HFFc6 (cell line): Measurements from ENCODE around the gene N4BP3. TPM values are rescaled to one million over a fixed set of nuclear protein-coding genes. Genes with fewer than 3 reads are reported as not detected.
A peak's percentile ranks its signal among the peaks of the same experiment; 100 is the strongest.

Experiments used
- DNase-seq: peaks from one replicate; pipeline ENCODE4 v3.0.0-alpha.2; 2018
- H3K27ac Mint-ChIP-seq: 2 replicates; pipeline ENCODE4 v1.8.0; 2020; ENCODE audit warnings: mild to moderate bottlenecking, mixed read lengths
- H3K27me3 Mint-ChIP-seq: 2 replicates; pipeline ENCODE4 v1.8.0; 2021; ENCODE audit warnings: mild to moderate bottlenecking, moderate library complexity, mixed read lengths; ENCODE audit not compliant: insufficient read depth
- H3K36me3 Mint-ChIP-seq: 2 replicates; pipeline ENCODE4 v1.8.0; 2021; ENCODE audit warnings: low read depth, mixed read lengths
- H3K4me1 Mint-ChIP-seq: 2 replicates; pipeline ENCODE4 v1.8.0; 2020; ENCODE audit warnings: low read depth, mixed read lengths
- H3K4me3 Mint-ChIP-seq: 2 replicates; pipeline ENCODE4 v1.8.0; 2020; ENCODE audit warnings: mild to moderate bottlenecking, moderate library complexity, mixed read lengths
- H3K9me3 Mint-ChIP-seq: 2 replicates; pipeline ENCODE4 v1.8.0; 2020; ENCODE audit warnings: mild to moderate bottlenecking, mixed read lengths
- long read RNA-seq: library from polyadenylated mRNA; unstranded; transcript quantifications from one replicate; pipeline ENCODE4 v2.0.0, GENCODE V29; 2019
- total RNA-seq, 6 experiments: library from RNA; stranded (reverse); fragmentation: NEBNext Ultra II Directional; extraction: Animal tissue kit (Norgen Biotek cat#: 25700); gene quantifications; 2 replicates in 1 of 6; 3 replicates in 5 of 6; pipeline ENCODE4 v1.2.3, GENCODE V29; 2021
- TF ChIP-seq, protein P1 (sequence below): fragments of 200-600 bp; sonication (generic); IDR thresholded peaks from 2 replicates; pipeline ENCODE4 v1.5.0; 2021; ENCODE audit warnings: antibody characterized with exemption, mild to moderate bottlenecking

Gene N4BP3
- under 1 TPM in 3 of 6 experiments, not detected in 3; 0.03 to 0.05 (median 0.05) TPM for total RNA-seq
- long read RNA-seq, result 0 reads

GRCh38 chr5:178113141-178113787 lies at the start of gene N4BP3:
N4BP3 (plus strand) TSS chr5:178113532; CDS start chr5:178119584, 6,052 bp downstream.
- TF ChIP-seq, protein P1, sequence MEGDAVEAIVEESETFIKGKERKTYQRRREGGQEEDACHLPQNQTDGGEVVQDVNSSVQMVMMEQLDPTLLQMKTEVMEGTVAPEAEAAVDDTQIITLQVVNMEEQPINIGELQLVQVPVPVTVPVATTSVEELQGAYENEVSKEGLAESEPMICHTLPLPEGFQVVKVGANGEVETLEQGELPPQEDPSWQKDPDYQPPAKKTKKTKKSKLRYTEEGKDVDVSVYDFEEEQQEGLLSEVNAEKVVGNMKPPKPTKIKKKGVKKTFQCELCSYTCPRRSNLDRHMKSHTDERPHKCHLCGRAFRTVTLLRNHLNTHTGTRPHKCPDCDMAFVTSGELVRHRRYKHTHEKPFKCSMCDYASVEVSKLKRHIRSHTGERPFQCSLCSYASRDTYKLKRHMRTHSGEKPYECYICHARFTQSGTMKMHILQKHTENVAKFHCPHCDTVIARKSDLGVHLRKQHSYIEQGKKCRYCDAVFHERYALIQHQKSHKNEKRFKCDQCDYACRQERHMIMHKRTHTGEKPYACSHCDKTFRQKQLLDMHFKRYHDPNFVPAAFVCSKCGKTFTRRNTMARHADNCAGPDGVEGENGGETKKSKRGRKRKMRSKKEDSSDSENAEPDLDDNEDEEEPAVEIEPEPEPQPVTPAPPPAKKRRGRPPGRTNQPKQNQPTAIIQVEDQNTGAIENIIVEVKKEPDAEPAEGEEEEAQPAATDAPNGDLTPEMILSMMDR, result no peak
- DNase-seq, result no peak
- no peaks in the 10 kb centered on the region; the same call in 1 of the 2 replicates for H3K36me3 Mint-ChIP-seq
- H3K27me3 Mint-ChIP-seq, result peaks cover 33% of the 10 kb centered on the region
- H3K27ac Mint-ChIP-seq, result no peak within 1 kb of the TSS
- H3K9me3 Mint-ChIP-seq, result peaks cover 5% of the 10 kb centered on the region; the same call in 1 of the 2 replicates
- no peaks in the 10 kb centered on the region for H3K4me1 Mint-ChIP-seq
- peak within 1 kb of the TSS; percentile 65 for H3K4me3 Mint-ChIP-seq

DNA sequence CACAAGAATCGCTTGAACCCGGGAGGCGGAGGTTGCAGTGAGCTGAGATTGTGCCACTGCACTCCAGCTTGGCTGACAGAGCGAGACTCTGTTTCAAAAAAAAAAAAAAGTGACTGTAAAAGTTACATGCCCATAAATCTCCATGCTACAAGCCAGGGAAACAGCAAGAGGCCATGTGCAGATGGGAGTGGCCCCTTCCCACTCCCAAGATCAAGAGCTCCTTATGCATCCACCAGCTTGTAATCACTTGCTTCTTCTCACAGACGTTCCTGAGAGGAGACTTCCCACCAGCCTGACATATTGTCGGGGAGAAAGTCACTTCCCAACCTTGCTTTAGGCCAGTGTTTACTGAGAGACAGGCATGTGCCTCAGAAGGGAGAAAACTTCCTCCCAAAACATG lies 45.6 kb upstream of the N4BP3 start:
- no peak for DNase-seq
- H3K9me3 Mint-ChIP-seq, result no peaks in the 10 kb centered on the region
- no peaks in the 10 kb centered on the region for H3K36me3 Mint-ChIP-seq
- TF ChIP-seq, protein P1, result no peak
- H3K27me3 Mint-ChIP-seq, result peaks cover 35% of the 10 kb centered on the region
- H3K4me3 Mint-ChIP-seq, result no peak overlapping the region
- H3K27ac Mint-ChIP-seq, result no peak overlapping the region
- H3K4me1 Mint-ChIP-seq, result no peaks in the 10 kb centered on the region

DNA sequence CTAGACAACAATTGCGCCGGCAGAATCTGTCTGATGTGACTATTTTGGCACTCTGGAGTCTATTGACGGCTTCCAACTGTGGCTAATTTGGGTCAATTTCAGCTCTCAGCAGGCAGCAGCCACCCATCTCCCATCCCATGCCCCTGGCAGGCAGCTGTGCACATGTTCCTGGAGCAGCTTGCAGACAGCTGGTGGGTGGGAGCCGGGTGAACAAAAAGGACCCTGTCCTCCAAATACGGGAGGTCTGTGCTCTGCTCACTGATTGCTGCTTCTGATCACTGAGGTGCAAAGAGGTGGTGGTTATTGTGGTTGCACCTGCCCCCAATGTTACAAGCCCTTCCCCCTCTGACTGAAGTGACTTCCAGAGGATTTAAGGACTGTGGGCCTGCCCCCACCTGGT lies 45.0 kb upstream of the N4BP3 start:
- DNase-seq, result no peak
- Mint-ChIP-seq H3K4me3 (no peak overlapping the region), H3K4me1 (no peaks in the 10 kb centered on the region), H3K27me3 (peaks cover 34% of the 10 kb centered on the region), H3K9me3 (no peaks in the 10 kb centered on the region), H3K27ac (no peak overlapping the region), H3K36me3 (no peaks in the 10 kb centered on the region)
- TF ChIP-seq, protein P1, result no peak

DNA sequence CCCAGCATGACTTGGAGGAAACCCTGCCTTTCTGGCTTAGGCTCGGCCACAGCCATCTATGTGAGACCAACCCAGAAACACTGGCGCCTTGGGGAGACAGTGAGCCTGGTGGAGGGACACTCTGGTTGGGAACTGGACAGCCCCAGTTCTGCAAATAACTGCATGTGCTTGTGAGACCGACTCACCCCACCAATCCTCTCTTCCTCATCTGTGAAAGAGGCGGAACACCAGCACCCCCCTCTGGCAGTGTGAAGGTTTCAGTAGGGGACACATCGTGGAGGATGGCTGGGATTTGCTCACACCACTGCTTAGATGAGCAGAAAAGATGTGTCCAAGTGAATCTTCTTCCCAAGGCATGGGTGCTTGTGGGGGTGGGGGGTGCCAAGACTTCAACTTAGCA lies 43.4 kb upstream of the N4BP3 start:
- H3K27me3 Mint-ChIP-seq, result peaks cover 46% of the 10 kb centered on the region
- H3K9me3 Mint-ChIP-seq, result no peaks in the 10 kb centered on the region
- no peaks in the 10 kb centered on the region for H3K4me1 Mint-ChIP-seq
- no peaks in the 10 kb centered on the region for H3K36me3 Mint-ChIP-seq
- TF ChIP-seq, protein P1, result peak; percentile 67
- no peak overlapping the region for H3K4me3 Mint-ChIP-seq
- DNase-seq, result peak; percentile 21
- no peak overlapping the region for H3K27ac Mint-ChIP-seq

GRCh38 chr5:178071108-178071507 lies 42.2 kb upstream of the N4BP3 start:
- TF ChIP-seq, protein P1, result no peak
- Mint-ChIP-seq H3K4me3 (no peak overlapping the region), H3K27ac (no peak overlapping the region), H3K36me3 (no peaks in the 10 kb centered on the region), H3K27me3 (peaks cover 38% of the 10 kb centered on the region), H3K9me3 (no peaks in the 10 kb centered on the region), H3K4me1 (peaks cover 4% of the 10 kb centered on the region)
- DNase-seq, result no peak
